GM21619 (cell line): ENCODE data around the gene LIMCH1.
"Not testable (repeated sequence)": the region's sequence is repeated elsewhere in the genome, so short reads cannot be mapped to it uniquely, and the experiment has no call there.

Experiments
- ATAC-seq: cut with Tn5 transposase; IDR thresholded peaks from one replicate; pipeline ENCODE4 v1.9.1; 2021; ENCODE audit not compliant: unreplicated experiment

Gene LIMCH1

DNA sequence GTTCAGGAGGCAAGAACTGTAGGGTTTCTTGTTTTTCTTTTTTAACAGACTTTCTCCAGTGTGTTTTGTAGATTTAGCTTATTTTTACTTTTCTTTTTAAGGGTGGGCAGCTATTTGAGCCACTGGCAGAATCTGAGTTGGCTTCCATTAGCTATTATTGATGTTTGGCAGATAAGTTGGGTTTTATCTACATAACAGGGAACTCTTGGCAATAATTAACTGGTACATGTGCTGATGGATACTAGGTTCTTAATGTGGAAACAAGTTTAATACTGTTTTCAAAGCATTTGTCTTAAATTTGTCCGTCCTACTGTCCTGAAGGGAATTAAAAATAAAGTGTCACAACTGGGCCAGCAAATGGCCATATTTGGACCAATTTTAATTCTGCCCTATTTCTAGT, 130.1 kb downstream of the LIMCH1 start:
- ATAC-seq, result no peak

DNA sequence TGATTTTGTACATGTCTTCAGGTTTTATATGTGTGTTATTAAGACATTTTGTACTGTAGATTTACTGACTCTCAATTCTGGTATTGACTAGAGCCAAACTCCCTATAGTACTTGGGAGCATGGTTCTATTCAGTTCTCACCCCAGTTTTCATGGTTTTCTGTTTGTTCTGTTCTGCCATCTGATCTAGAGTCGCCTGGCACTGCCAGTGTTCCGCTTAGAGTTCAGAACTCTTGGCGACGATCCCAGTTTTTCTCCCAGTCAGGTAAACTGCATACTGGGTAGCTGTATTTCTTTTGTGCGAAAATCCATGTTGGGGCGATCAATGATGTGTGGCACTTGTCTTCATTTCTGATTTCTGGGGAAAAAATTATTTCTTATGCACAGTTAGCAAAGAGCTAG, 132.6 kb downstream of the LIMCH1 start:
- ATAC-seq, result no peak

DNA sequence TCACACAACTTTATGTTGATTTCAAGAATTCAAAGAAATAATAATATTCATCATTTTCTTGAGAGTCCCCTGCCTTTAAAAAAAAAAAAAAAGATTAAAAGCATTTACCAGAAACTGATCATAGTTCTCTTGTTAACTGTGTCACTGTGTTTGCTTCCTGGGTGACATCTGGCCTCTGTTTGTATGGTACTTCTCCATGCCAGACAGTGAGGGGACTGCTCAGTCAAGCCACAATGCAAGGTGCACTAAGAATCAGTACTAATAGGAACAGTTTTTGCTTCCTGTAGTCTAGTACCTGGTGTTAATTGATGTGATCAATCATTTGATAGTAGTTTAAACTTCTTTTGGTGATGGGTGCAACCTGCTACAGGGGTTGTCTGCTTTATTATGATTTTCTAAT, 133.0 kb downstream of the LIMCH1 start:
- ATAC-seq, result no peak

DNA sequence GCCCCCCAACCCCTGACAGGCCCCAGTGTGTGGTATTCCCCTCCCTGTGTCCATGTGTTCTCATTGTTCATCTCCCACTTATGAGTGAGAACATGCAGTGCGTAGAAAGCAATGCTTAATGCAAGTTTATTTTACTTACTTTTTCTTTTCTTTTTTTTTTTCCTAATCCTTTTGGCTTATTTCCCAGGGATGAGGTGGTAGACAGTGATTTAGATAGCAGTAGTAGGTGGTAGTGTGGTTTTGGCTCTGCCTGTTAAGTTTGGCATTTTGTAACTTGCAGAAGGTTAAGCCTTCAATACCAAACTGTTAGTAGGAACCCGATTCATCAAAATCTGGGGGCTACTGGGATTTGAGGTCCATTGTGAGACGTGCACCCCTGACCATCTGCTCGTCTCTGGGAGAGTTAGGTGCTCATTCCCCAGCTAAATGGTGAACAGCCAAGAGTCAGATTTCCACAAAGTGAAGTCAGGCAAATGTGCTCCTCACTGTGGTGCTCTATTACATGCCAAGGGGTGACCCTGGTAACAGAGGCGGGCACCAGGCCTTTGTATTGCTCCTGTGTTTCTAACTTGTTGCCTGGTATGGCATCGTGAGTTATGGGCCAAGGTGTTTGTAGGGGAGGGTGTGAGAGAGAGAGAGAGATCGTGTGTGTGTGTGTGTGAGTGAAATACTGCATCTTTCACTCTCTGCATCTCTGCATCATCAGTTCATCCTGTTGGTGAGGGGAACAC, 140.3 kb downstream of the LIMCH1 start:
- no peak for ATAC-seq

DNA sequence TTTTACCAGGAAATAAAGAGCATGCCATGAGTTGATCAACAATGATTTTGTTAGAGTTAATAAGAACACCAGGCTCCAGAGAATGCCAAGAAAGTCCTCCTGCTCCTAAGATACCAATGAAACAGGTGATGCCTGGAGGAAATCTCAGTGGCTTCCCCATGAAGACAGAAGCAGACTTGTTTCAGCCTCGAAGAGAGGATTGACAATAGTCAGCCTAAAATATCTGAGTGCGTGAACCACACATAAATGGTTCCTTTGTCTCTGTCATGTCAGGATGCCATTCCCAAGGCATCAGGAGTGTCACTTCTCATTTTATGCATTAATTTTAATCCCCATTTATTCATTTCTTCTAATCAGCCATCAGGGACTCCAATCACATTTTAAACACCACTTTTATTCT, 141.0 kb downstream of the LIMCH1 start:
- no peak for ATAC-seq

DNA sequence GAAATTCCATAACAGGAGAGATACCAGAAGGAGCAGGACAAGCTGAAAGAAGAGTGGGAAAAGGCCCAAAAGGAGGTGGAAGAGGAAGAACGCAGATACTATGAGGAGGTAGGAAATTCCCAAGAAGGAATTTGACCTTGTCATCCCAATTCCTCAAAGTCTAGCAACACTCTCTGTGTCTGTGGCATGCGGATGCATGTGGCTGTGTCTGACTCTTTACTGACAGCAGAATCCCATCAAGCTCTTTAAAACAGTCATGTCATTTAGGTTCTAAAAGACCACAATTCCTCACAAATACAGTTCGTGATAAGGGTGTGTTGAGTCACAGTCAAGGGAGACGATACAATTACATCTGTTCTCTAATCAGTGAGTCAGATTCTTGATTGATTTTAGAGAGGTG, 142.0 kb downstream of the LIMCH1 start:
- ATAC-seq, result no peak

DNA sequence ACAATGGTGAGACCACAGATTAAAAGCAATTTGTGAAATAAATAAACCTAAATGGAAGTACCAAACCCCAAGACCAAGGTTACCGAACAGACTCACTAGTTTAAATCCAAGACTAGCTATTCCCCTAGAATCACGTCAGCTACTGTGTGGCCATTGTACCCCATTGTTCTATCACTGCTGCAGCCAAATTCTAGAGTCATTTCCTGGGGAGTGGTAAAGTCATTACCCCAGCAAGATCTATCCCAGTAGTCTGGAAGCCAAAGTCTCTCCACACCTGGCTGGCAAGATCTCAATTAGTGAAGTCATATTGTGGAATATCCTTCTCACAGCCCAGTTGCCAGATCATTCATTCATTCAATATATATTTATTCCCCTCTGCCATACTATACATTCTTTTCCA, 143.1 kb downstream of the LIMCH1 start:
- ATAC-seq, result no peak

DNA sequence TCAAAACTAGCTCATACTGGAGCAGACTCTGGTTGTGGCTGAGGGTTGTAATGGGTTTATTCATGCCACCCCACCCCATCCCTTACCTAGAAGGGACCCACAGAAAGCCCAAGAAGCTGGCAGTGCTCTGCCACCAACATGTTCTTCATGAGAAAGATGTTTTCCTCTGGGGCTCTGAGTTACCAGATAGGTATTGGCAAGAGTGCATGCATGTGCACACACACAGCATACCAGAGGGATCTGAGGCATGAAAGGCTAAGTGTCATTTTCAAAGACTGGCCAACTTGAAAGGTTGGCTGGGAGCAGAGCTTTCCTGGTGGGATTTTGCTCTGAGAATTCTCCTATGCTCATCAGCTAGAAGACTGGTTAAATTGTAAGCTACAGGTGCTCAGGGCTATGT, 145.4 kb downstream of the LIMCH1 start:
- no peak for ATAC-seq

DNA sequence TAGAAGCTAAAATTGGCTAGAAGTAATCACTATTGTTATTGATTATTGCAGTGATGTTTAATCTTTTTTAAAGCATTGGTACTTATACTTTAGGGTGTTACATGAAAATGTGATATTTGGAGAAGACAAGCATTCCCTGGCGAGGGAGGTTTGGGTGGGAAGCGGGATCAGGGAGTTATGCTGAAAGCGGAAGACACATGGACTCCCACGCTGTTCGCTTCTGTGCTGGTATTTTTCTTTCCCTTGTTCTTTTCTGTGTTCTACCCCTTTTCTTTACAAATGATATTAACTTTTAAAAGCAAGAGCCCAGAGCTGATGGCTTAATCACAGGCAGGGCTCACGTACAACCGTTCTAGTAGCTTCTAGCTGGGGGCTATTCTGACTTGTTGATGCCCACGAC, 148.9 kb downstream of the LIMCH1 start:
- no peak for ATAC-seq

DNA sequence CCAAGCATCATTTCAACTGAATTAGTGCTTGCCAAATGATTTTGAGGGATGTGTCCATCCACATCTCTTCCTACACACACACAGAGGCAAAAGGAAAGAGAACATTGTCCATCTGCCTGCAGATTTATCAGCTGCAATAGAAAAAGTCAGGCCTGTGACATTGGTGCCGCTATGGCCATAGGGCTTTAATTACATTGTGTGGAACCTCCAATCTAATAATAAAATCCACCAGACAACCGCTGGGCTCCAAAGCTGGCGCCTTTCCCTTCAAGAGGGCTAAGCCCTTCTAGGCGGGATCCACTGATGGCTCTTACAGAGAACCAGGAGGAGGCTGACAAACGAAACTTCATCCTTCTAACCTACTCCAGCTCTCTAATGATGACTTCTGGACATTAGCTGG, 150.0 kb downstream of the LIMCH1 start:
- no peak for ATAC-seq

DNA sequence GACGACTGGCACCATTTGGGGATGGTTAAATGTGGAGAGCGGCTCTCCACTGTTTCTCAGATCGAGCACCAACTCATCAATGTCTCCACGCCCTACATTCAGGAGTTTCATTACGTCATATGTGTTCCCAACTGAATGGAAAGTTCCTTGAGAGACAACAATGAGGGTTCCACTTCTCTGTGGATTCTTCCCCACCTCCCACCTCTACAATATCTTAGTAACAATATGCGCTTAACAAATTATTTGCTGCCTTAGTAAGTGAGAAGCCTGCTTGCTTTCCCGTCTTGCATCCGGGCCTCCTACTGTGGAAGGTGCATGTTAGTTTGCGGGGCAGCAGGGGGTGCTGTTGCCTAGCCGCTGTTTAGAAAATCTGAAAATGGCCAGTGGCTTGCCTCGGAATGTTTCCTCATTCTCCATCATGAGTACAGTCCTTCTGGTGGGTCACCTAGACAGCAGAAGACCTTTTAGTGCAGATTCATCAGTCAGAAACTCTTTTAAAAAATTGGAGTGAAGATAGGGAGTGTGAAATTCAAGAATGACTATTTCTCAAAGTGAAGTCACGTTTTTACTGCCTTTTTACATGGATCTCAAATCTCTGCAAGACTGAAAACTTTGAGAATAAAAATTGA, 154.9 kb downstream of the LIMCH1 start:
- ATAC-seq, result peak; percentile 76

DNA sequence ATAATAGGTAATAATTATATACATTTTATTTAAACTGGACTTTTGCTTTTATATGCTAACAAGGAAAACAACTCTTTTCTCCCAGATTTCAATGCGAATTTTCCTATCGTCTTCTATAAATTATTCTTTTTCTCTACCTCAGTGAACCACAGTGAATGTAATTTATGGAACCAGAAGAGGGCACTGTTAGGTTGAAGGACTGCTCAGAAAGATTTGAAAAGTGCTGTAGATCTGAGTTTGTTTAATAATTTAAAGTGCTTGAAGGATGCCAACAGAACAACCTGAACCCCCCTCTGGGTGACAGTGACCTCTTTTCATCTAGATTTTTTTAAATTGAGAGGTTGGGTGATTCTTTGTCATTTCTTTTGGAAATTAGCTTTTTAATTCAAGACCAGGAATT, 155.7 kb downstream of the LIMCH1 start:
- no peak for ATAC-seq

DNA sequence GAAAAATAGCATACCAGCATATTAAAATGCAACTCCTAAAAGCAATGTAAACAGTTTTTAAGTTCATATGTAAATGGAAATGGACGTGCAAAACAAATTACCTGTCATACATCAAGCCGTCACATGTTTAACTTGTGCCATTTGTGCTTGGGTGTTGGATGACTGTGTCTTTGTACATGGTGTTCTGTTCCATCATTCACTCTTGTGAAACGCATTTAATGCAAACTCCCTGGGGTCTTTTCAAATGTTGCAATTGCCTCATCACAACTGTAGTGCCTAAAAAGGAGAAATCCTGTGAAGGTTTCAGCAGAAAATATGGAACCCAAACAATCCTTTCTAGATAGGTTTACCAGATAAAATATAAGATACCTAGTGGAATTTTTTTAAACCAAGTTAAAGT, 158.2 kb downstream of the LIMCH1 start:
- ATAC-seq, result no peak

DNA sequence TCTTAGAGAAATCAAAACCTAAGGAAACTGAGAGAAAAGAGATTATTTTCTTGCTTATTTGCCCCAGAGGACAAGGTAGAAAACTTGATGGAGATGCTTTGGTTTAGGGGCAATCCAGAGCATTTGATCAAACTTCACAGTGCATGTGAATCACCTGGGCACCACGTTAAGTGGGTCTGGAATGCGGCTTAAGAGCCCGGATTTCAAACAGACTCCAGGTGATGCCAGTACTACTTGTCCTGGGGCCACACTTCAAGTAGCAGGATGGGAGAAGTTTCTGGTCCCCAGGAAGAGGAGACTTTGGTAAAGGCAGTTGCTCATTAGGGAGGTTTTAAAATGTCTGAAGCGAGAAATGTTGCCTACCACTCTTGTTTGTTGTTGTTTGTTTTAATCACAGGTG, 158.8 kb downstream of the LIMCH1 start:
- no peak for ATAC-seq

DNA sequence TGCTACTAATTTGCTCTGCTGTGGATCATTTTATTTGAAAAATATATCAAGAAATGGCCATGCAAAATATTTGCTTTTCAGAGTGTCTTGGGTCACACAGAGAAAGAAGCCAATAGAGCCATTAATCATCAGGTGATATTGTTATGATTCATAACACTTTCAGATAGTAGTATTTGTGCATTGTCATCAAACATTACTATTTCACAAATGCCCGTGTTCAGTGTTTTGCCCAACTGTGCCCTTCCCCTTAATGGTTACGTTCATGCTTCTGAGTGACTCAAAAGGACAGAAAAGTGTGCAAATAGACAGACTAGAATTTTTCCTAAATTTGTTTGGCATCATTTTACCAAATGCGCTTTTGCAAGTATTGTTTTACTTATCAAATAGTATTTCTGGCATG, 164.0 kb downstream of the LIMCH1 start:
- no peak for ATAC-seq

DNA sequence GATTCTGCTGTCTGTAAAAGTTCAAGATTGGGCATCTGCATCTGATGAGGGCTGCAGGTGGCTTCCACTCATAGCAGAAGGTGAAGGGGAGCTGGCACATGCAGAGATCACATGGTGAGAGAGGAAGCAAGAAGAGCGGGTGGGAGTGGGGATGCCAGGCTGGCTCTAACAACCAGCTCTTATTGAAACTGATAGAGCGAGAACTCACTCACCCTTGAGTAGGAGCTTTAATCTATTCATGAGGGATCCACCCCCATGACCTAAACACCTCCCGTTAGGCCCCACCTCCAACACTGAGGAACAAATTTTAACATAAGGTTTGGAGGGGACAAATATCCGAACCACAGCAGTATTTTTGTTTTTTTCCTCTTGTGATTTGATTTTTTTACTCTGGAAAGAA, 164.8 kb downstream of the LIMCH1 start:
- ATAC-seq, result no peak

DNA sequence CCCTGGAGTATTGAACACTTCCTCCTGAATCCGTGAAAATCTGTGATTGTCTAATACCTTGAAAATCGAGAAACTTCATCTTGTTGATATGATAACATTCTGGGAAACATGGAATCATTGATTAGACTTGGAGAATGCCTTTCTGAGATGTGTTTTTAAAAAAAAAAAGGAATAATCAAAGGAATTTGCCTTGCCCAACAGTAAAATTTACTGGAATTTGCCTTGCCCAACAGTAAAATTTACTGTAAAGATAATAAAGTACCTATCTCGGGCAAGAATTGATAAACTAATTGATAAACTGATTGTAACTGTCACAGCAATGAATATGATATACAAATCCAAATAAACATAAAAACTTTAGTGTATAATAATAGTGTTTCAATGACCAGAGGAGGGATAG, 165.8 kb downstream of the LIMCH1 start:
- ATAC-seq, result no peak

DNA sequence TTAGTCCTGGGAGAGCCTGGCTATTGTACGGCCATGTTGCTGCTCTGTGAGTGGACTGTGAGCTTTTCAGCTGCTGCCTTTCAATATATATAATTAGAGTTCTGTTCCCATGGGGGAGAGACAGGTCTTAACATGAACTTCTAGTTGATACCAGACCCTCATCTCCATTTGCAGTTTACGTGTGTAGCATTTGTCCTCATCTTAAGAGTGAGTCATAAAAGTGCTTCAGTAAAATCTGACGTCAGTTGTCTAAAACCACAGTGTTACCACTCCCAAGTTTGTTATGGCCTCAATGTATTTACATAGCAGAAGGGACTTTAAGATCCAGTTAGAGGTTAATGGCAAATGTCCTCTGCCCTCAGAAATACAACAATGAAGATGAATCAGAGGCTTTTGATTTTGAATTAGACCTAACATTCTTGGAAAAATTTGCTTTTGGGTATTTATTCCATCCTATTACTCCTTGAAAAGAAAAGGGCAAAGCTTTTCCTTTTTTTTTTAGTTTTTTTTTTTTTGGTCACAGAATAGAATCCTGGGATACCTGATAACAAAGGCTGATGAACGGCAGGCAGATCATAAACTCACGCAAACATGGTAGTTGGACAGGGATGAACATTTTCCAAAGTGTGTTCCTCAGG, 172.0 kb downstream of the LIMCH1 start:
- no peak for ATAC-seq

DNA sequence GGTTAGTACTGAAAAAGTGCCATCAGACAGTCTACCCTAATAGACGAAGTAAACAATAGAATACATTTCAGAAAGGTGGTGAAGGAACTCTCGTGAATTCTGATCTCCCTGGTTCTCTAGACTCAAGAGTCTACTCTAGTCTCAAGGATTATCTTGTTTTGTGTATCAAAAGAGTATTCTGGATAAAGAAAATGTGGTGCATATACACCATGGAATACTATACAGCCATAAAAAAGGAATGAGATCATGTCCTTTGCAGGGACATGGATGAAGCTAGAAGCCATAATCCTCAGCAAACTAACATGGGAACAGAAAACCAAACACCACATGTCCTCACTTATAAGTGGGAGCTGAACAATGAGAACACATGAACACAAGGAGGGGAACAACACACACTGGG, 173.7 kb downstream of the LIMCH1 start:
- ATAC-seq, result not testable (repeated sequence)

DNA sequence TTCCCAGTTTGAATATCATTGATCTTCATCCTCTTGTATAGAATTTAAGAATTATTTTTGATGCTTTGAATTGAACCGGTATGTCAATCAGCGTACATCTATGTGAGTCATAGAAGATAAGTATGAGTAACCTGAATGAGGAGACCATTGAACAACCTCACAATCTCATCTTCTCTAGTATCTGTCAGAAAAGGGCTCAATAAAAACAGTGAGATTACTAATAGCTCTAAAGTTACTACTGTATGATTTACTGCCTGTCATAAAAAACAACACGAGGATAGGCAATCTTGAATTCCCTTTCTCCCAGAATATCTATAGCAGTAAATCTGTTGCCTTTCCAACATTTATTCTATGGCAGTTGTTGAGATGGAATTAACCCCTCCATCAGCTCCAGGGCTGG, 174.5 kb downstream of the LIMCH1 start:
- no peak for ATAC-seq

DNA sequence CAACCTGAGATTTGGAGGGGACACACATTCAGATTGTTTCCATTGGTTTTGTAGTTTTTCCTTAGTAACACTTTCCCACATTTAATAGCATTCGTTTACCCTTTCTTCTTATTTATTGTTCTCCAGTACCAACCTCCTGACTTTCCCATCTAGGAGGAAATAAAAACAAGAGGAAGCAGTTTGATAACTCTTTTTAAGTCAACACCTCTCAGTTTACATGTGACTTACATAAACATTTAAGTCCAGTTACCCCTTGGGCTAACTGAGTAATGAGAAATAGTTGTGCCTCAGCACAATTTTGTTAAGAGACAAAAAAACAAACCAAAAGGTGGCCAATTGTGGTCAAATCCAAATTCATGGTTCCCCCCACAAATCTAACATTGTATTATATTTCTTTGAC, 175.8 kb downstream of the LIMCH1 start:
- ATAC-seq, result no peak

DNA sequence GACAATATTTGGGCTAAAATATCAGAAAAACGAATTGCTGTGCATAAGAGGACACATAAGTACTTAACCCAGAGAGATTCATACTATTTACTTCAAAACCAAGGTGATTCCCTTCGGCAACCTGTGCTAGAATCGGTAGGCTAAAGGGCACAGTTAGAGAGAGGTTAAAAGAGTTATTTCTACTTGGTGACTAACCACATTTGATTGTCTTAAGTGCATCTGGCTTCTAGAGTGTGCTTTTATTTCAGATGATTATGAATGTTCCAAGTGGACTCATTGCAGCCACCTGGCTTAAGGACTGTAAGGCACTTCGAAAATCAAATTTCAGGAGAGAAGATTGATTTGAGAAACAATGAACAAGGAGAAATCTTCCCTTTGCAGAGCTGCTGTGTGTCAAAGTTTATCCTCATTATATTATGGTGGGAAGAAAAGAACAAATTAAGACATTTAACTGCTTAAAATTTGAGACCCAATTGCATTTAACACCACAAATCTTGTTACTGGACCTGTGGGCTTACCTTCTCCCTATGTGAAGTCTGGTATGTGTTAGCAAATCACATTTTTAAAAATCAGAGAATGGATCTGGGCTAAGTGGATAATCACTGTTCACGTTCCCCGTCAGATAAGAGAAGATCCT, 176.5 kb downstream of the LIMCH1 start:
- no peak for ATAC-seq
